ENCODE measurements around the gene CENPP.

CENPP gene

GRCh38 chr9:92659601-92660000 is 333.8 kb downstream of the CENPP start:
- Histone ChIP-seq H3K9me3 (ENCODE audit: control insufficient read depth, low read length) (no peaks in the 10 kb centered on the region), H3K4me3 (ENCODE audit: insufficient read depth, low read depth, low read length) (peak overlapping the region; percentile 2), H3K4me1 (ENCODE audit: control insufficient read depth, insufficient read depth, low read length) (peaks cover 6% of the 10 kb centered on the region), H3K27ac (ENCODE audit: insufficient read depth, low read depth, low read length, poor library complexity, severe bottlenecking) (no peak overlapping the region), H3K36me3 (ENCODE audit: control insufficient read depth, insufficient read depth, low read length) (no peaks in the 10 kb centered on the region), H3K27me3 (ENCODE audit: control insufficient read depth, insufficient read depth, low read length, poor library complexity, severe bottlenecking) (no peaks in the 10 kb centered on the region)
- WGBS, 2 experiments, result 24 to 25% methylated on average over 10 of the region's 10 CpGs

- no peak overlapping the region for H3K27ac ChIP-seq (ENCODE audit: insufficient read depth, low read depth, low read length, poor library complexity, severe bottlenecking)
- H3K27me3 ChIP-seq (ENCODE audit: control insufficient read depth, insufficient read depth, low read length, poor library complexity, severe bottlenecking), result no peaks in the 10 kb centered on the region
- WGBS, 2 experiments, result 91% methylated on average over 4 of the region's 4 CpGs
- H3K9me3 ChIP-seq (ENCODE audit: control insufficient read depth, low read length), result no peaks in the 10 kb centered on the region
- H3K36me3 ChIP-seq (ENCODE audit: control insufficient read depth, insufficient read depth, low read length), result no peaks in the 10 kb centered on the region
- H3K4me3 ChIP-seq (ENCODE audit: insufficient read depth, low read depth, low read length), result no peak overlapping the region
- peaks cover 6% of the 10 kb centered on the region for H3K4me1 ChIP-seq (ENCODE audit: control insufficient read depth, insufficient read depth, low read length)
These were observed 334.5 kb downstream of the CENPP start for GRCh38 chr9:92660266-92660665.

DNA sequence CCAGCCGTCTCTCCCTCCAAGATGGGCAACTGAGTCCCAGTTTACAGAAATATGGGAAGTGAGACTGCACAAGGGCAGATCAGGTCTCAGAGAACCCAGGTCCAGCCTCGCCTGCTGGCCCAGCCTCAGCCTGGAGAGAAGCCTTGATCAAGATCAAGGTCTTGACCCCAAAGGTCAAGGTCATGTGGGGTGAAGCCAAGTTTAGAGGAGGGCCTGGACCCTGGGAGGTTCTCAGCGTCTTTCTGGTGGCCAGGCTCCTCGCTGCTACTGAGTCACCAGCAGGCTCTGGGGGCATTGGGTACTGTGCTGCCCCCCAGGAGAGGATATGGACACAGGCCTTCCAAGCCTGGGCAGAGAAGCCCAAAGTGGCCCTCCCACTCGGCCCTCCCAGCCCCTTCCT is 335.4 kb downstream of the CENPP start:
- peaks cover 6% of the 10 kb centered on the region for H3K4me1 ChIP-seq (ENCODE audit: control insufficient read depth, insufficient read depth, low read length)
- no peaks in the 10 kb centered on the region for H3K27me3 ChIP-seq (ENCODE audit: control insufficient read depth, insufficient read depth, low read length, poor library complexity, severe bottlenecking)
- WGBS, 2 experiments, result 90 to 93% methylated on average over 5 of the region's 5 CpGs
- H3K4me3 ChIP-seq (ENCODE audit: insufficient read depth, low read depth, low read length), result no peak overlapping the region
- H3K27ac ChIP-seq (ENCODE audit: insufficient read depth, low read depth, low read length, poor library complexity, severe bottlenecking), result no peak overlapping the region
- H3K9me3 ChIP-seq (ENCODE audit: control insufficient read depth, low read length), result no peaks in the 10 kb centered on the region
- no peaks in the 10 kb centered on the region for H3K36me3 ChIP-seq (ENCODE audit: control insufficient read depth, insufficient read depth, low read length)

DNA sequence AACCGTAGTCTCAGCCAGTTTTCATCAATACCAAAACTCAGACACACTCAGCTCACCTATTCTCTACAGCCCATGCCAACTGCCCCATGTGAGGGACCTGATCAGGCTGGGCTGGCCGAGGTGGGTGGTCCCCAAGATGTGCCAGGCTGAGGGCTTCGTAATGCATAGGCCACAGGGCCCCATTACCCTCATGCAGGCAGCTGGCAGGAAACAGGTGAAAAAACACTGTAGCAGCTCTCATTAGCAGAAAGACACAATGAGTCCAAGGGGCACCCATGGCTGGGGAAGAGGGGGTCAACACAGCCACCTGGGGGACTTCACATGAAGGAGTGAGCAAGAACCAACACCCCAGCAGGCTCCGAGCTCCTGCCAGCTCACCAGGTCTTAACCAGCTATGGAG is 336.0 kb downstream of the CENPP start:
- 94 to 98% methylated on average over 4 of the region's 4 CpGs for WGBS, 2 experiments
- peaks cover 6% of the 10 kb centered on the region for H3K4me1 ChIP-seq (ENCODE audit: control insufficient read depth, insufficient read depth, low read length)
- no peaks in the 10 kb centered on the region for H3K9me3 ChIP-seq (ENCODE audit: control insufficient read depth, low read length)
- no peaks in the 10 kb centered on the region for H3K36me3 ChIP-seq (ENCODE audit: control insufficient read depth, insufficient read depth, low read length)
- H3K27me3 ChIP-seq (ENCODE audit: control insufficient read depth, insufficient read depth, low read length, poor library complexity, severe bottlenecking), result no peaks in the 10 kb centered on the region
- no peak overlapping the region for H3K27ac ChIP-seq (ENCODE audit: insufficient read depth, low read depth, low read length, poor library complexity, severe bottlenecking)
- H3K4me3 ChIP-seq (ENCODE audit: insufficient read depth, low read depth, low read length), result no peak overlapping the region

GRCh38 chr9:92663126-92663525 is 337.4 kb downstream of the CENPP start:
- H3K9me3 ChIP-seq (ENCODE audit: control insufficient read depth, low read length), result no peaks in the 10 kb centered on the region
- peaks cover 6% of the 10 kb centered on the region for H3K4me1 ChIP-seq (ENCODE audit: control insufficient read depth, insufficient read depth, low read length)
- H3K4me3 ChIP-seq (ENCODE audit: insufficient read depth, low read depth, low read length), result no peak overlapping the region
- H3K27ac ChIP-seq (ENCODE audit: insufficient read depth, low read depth, low read length, poor library complexity, severe bottlenecking), result no peak overlapping the region
- WGBS, 2 experiments, result 93 to 99% methylated on average over 3 of the region's 3 CpGs
- no peaks in the 10 kb centered on the region for H3K36me3 ChIP-seq (ENCODE audit: control insufficient read depth, insufficient read depth, low read length)
- H3K27me3 ChIP-seq (ENCODE audit: control insufficient read depth, insufficient read depth, low read length, poor library complexity, severe bottlenecking), result no peaks in the 10 kb centered on the region

DNA sequence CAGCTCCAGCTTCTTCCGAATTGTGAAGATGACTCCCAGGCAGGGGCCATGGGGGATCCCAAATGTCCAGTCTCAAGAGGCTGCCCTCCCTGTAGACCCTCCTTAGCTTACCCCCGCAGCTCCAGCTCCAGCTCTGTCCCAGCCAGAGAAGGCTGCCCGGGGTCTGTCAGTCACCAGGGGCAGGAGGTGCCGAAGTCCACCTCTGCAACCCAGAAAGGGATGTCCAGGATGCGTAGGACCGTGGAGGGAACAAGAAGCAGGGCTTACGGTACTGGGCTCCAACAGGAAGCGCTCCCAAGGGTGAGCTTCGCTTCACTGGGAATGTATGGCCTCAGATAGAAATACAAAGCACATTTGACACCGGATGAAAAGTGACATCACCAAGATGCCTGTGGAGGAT is 338.2 kb downstream of the CENPP start:
- 93 to 94% methylated on average over 10 of the region's 10 CpGs for WGBS, 2 experiments
- Histone ChIP-seq H3K27me3 (ENCODE audit: control insufficient read depth, insufficient read depth, low read length, poor library complexity, severe bottlenecking) (no peaks in the 10 kb centered on the region), H3K9me3 (ENCODE audit: control insufficient read depth, low read length) (no peaks in the 10 kb centered on the region), H3K36me3 (ENCODE audit: control insufficient read depth, insufficient read depth, low read length) (no peaks in the 10 kb centered on the region), H3K27ac (ENCODE audit: insufficient read depth, low read depth, low read length, poor library complexity, severe bottlenecking) (no peak overlapping the region), H3K4me3 (ENCODE audit: insufficient read depth, low read depth, low read length) (no peak overlapping the region), H3K4me1 (ENCODE audit: control insufficient read depth, insufficient read depth, low read length) (peaks cover 9% of the 10 kb centered on the region)

- H3K36me3 ChIP-seq (ENCODE audit: control insufficient read depth, insufficient read depth, low read length), result no peaks in the 10 kb centered on the region
- no peak overlapping the region for H3K27ac ChIP-seq (ENCODE audit: insufficient read depth, low read depth, low read length, poor library complexity, severe bottlenecking)
- H3K4me1 ChIP-seq (ENCODE audit: control insufficient read depth, insufficient read depth, low read length), result peaks cover 10% of the 10 kb centered on the region
- 85 to 86% methylated on average over 13 of the region's 13 CpGs for WGBS, 2 experiments
- H3K27me3 ChIP-seq (ENCODE audit: control insufficient read depth, insufficient read depth, low read length, poor library complexity, severe bottlenecking), result no peaks in the 10 kb centered on the region
- H3K9me3 ChIP-seq (ENCODE audit: control insufficient read depth, low read length), result no peaks in the 10 kb centered on the region
- no peak overlapping the region for H3K4me3 ChIP-seq (ENCODE audit: insufficient read depth, low read depth, low read length)
These were observed 338.8 kb downstream of the CENPP start for GRCh38 chr9:92664394-92665152.

DNA sequence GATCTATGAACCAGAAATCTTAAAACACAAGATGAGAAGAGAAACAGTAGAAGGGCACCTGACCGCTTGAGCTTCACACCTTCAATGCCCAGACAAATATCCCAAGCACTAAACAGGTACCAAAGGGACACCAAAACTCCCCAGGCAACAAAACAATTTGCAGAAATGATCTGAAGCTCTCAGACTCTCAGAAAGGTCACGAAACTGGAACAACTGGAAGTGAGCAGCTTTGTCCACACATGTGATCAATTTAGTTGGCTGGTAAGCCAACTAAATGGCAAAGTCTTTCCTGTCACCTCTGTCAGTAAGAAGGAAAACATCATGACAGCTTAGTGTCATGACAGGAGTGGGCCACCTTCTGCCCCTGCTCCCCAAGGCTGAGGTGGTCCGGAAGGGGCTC is 340.1 kb downstream of the CENPP start:
- no peak overlapping the region for H3K27ac ChIP-seq (ENCODE audit: insufficient read depth, low read depth, low read length, poor library complexity, severe bottlenecking)
- H3K9me3 ChIP-seq (ENCODE audit: control insufficient read depth, low read length), result no peaks in the 10 kb centered on the region
- WGBS, 2 experiments, result 92 to 93% methylated on average over 3 of the region's 3 CpGs
- H3K4me1 ChIP-seq (ENCODE audit: control insufficient read depth, insufficient read depth, low read length), result peaks cover 6% of the 10 kb centered on the region
- H3K27me3 ChIP-seq (ENCODE audit: control insufficient read depth, insufficient read depth, low read length, poor library complexity, severe bottlenecking), result no peaks in the 10 kb centered on the region
- H3K4me3 ChIP-seq (ENCODE audit: insufficient read depth, low read depth, low read length), result no peak overlapping the region
- H3K36me3 ChIP-seq (ENCODE audit: control insufficient read depth, insufficient read depth, low read length), result no peaks in the 10 kb centered on the region

DNA sequence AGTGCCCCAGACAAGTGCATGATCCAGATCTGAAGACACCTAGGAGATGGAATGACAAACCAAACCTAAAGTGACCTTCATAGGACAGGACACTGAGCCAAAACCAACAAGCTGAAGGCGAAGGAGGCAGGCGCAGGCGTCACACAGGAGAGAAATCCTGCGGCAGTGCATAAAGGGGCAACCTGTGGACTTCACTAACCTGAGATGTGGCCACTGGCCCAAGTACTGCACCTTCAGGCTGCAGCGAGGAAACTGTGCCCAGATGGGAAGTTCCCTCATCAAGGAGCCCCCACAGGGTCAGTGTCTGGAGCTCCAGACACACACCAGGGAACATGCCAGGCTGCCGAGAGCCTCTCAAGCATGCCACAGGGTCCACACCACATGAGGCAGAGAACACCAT is 340.5 kb downstream of the CENPP start:
- H3K9me3 ChIP-seq (ENCODE audit: control insufficient read depth, low read length), result no peaks in the 10 kb centered on the region
- peaks cover 9% of the 10 kb centered on the region for H3K4me1 ChIP-seq (ENCODE audit: control insufficient read depth, insufficient read depth, low read length)
- H3K4me3 ChIP-seq (ENCODE audit: insufficient read depth, low read depth, low read length), result no peak overlapping the region
- H3K36me3 ChIP-seq (ENCODE audit: control insufficient read depth, insufficient read depth, low read length), result no peaks in the 10 kb centered on the region
- no peaks in the 10 kb centered on the region for H3K27me3 ChIP-seq (ENCODE audit: control insufficient read depth, insufficient read depth, low read length, poor library complexity, severe bottlenecking)
- WGBS, 2 experiments, result 92 to 96% methylated on average over 6 of the region's 6 CpGs
- H3K27ac ChIP-seq (ENCODE audit: insufficient read depth, low read depth, low read length, poor library complexity, severe bottlenecking), result no peak overlapping the region

DNA sequence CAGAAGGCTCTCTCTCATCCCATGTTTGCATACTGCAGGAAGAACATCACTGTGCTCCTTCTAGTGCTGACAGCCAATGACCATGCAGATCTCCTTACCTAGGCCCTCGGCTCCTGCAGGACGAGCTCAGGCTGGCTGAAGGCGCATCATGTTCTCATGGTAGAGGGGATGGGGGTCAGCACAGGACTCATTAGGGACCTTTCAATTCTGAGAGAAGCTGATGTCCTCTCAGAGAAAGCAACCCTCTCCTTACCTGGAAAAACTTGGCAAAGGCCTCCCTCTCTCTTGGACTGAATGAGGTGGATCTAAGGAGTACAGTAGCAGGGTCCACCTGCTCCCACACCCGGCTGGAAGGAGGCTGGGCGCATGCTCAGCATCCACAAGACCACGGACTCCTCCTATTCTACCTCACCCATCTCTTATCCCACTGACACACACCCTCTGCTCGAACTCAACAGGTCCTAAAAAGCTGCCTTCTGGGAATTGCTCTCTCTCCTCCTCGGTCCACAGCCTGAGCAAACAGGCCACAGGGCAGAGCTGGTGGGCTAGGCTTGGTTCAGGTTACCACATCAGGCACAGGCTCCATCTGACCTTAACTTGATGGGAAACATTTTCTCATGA is 341.3 kb downstream of the CENPP start:
- Histone ChIP-seq H3K36me3 (ENCODE audit: control insufficient read depth, insufficient read depth, low read length) (no peaks in the 10 kb centered on the region), H3K9me3 (ENCODE audit: control insufficient read depth, low read length) (no peaks in the 10 kb centered on the region), H3K27ac (ENCODE audit: insufficient read depth, low read depth, low read length, poor library complexity, severe bottlenecking) (no peak overlapping the region), H3K4me3 (ENCODE audit: insufficient read depth, low read depth, low read length) (no peak overlapping the region), H3K4me1 (ENCODE audit: control insufficient read depth, insufficient read depth, low read length) (peaks cover 10% of the 10 kb centered on the region), H3K27me3 (ENCODE audit: control insufficient read depth, insufficient read depth, low read length, poor library complexity, severe bottlenecking) (no peaks in the 10 kb centered on the region)
- 93 to 95% methylated on average over 8 of the region's 8 CpGs for WGBS, 2 experiments
